ENCODE data around the gene PNMA6E. TPM values are rescaled to one million over a fixed set of nuclear protein-coding genes. Genes with fewer than 3 reads are reported as not detected.
A peak's percentile ranks its signal among the peaks of the same experiment; 100 is the strongest.
"Not testable (repeated sequence)": the region's sequence is repeated elsewhere in the genome, so short reads cannot be mapped to it uniquely, and the experiment has no call there.

PNMA6E gene
- total and polyA plus RNA-seq, 12 donors, result 0.07 to 0.27 (median 0.16) TPM; not detected in 5

- Histone ChIP-seq H3K4me3 (no peak overlapping the region), H3K36me3 (replicated peaks in 1 of 2) (no peaks in the 10 kb centered on the region), H3K27me3 (no peaks in the 10 kb centered on the region), H3K27ac (no peak overlapping the region), H3K9me3 (replicated peaks in 1 of 3) (no peaks in the 10 kb centered on the region), H3K4me1 (replicated peaks in 1 of 2) (no peaks in the 10 kb centered on the region)
- WGBS, 4 donors, result 52 to 66% (median 57%) methylated on average over 4 to 5 of the region's 5 CpGs
- no peak for DNase-seq
- no peak for TF ChIP-seq POLR2A (IDR thresholded peaks at IDR 0.05)
- TF ChIP-seq CTCF (IDR thresholded peaks at IDR 0.05), result no peak
- intact Hi-C loops (cut with DNase I), result no loop called here
These were observed 4.3 kb upstream of the PNMA6E start for GRCh38 chrX:153405426-153405825.

GRCh38 chrX:153404333-153404732 is 3.2 kb upstream of the PNMA6E start:
- H3K4me3 ChIP-seq; H3K27ac ChIP-seq; H3K27me3 ChIP-seq; H3K9me3 ChIP-seq (replicated peaks in 1 of 3); intact Hi-C loops (cut with DNase I); DNase-seq; H3K36me3 ChIP-seq (replicated peaks in 1 of 2); H3K4me1 ChIP-seq (replicated peaks in 1 of 2): not testable (repeated sequence)
- 78 to 85% (median 84%) methylated on average over 4 to 5 of the region's 5 CpGs for WGBS, 4 donors

- Histone ChIP-seq H3K27ac (no peak overlapping the region), H3K9me3 (replicated peaks in 1 of 3) (no peaks in the 10 kb centered on the region), H3K4me1 (replicated peaks in 1 of 2) (no peaks in the 10 kb centered on the region), H3K4me3 (no peak overlapping the region), H3K36me3 (replicated peaks in 1 of 2) (no peaks in the 10 kb centered on the region), H3K27me3 (no peaks in the 10 kb centered on the region)
- peak; percentile 44 to 89 (median 64) for TF ChIP-seq CTCF (IDR thresholded peaks at IDR 0.05)
- TF ChIP-seq POLR2A (IDR thresholded peaks at IDR 0.05), result no peak
- intact Hi-C loops (cut with DNase I), result no loop called here
- DNase-seq, result peak; percentile 42 to 68 (median 54)
- 56 to 88% (median 75%) methylated on average over 20 to 59 of the region's 60 CpGs for WGBS, 4 donors
These were observed 711 bp downstream of the PNMA6E start for GRCh38 chrX:153400146-153401132.

- no peak for DNase-seq
- H3K27me3 ChIP-seq, result no peaks in the 10 kb centered on the region
- intact Hi-C loops (cut with DNase I), result no loop called here
- no peaks in the 10 kb centered on the region for H3K36me3 ChIP-seq (replicated peaks in 1 of 2)
- 87 to 91% (median 87%) methylated on average over 8 to 17 of the region's 17 CpGs for WGBS, 4 donors
- H3K27ac ChIP-seq, result no peak overlapping the region
- no peaks in the 10 kb centered on the region for H3K4me1 ChIP-seq (replicated peaks in 1 of 2)
- TF ChIP-seq POLR2A (IDR thresholded peaks at IDR 0.05) (no peak), CTCF (IDR thresholded peaks at IDR 0.05) (no peak)
- H3K9me3 ChIP-seq (replicated peaks in 1 of 3), result no peaks in the 10 kb centered on the region
- no peak overlapping the region for H3K4me3 ChIP-seq
These were observed 2.7 kb downstream of the PNMA6E start for GRCh38 chrX:153398275-153398960.

All from adrenal gland (tissue), 12 donors.